DOHH2 (cell line): ENCODE measurements around the gene GRIN1.

Experiments used
- EZH2phosphoT487 ChIP-seq: fragments of 200-600 bp; sonication (generic); IDR thresholded peaks from 2 replicates; pipeline ENCODE4 v1.6.1; 2017; ENCODE audit warnings: borderline replicate concordance, mild to moderate bottlenecking, antibody characterized with exemption, low read length, moderate library complexity, mixed read lengths
- TF ChIP-seq, protein P1 (sequence below): fragments of 200-600 bp; sonication (generic); IDR thresholded peaks from one replicate; pipeline ENCODE4 v1.5.1; 2014; ENCODE audit warnings: antibody characterized with exemption, mild to moderate bottlenecking, low read depth, low read length; ENCODE audit not compliant: poor library complexity, severe bottlenecking

DNA sequence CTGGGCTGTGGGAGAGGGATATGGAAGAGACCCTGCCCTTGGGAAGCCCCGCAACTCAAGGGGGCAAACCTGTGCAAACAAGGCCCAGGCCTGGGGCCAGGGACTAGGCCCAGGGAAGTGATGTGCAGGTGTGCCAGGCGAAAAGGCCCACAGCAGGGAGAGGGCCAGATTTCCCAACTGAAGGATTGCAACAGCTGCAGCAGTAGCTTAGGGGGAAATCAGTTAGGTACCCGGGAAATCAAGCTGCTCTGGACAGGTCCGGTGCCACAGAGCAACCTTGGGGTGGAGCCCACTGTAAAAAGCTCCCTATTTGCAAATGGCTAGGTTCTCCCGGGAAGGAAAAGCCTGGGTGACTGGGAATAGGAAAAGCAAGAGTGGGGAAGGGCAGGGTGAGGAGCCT is 10.4 kb downstream of the GRIN1 start:
- TF ChIP-seq, protein P1, sequence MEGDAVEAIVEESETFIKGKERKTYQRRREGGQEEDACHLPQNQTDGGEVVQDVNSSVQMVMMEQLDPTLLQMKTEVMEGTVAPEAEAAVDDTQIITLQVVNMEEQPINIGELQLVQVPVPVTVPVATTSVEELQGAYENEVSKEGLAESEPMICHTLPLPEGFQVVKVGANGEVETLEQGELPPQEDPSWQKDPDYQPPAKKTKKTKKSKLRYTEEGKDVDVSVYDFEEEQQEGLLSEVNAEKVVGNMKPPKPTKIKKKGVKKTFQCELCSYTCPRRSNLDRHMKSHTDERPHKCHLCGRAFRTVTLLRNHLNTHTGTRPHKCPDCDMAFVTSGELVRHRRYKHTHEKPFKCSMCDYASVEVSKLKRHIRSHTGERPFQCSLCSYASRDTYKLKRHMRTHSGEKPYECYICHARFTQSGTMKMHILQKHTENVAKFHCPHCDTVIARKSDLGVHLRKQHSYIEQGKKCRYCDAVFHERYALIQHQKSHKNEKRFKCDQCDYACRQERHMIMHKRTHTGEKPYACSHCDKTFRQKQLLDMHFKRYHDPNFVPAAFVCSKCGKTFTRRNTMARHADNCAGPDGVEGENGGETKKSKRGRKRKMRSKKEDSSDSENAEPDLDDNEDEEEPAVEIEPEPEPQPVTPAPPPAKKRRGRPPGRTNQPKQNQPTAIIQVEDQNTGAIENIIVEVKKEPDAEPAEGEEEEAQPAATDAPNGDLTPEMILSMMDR: no peak
- no peak for TF ChIP-seq EZH2phosphoT487
